Osteocyte (in vitro differentiated cells): ENCODE data around the gene ENTPD7. TPM values are rescaled to one million over a fixed set of nuclear protein-coding genes. Genes with fewer than 3 reads are reported as not detected.

Experiments used
- DNase-seq: peaks from one replicate; pipeline ENCODE4 v3.0.0; 2021; ENCODE audit warnings: mixed read lengths; ENCODE audit not compliant: unreplicated experiment; ENCODE audit errors: extremely low spot score
- H3K27ac Mint-ChIP-seq: one replicate; pipeline ENCODE4 v1.8.0; 2021; ENCODE audit warnings: mild to moderate bottlenecking, mixed read lengths; ENCODE audit not compliant: unreplicated experiment
- H3K27me3 Mint-ChIP-seq: one replicate; pipeline ENCODE4 v1.8.0; 2021; ENCODE audit warnings: mixed read lengths; ENCODE audit not compliant: unreplicated experiment
- H3K36me3 Mint-ChIP-seq: one replicate; pipeline ENCODE4 v1.8.0; 2021; ENCODE audit warnings: mixed read lengths; ENCODE audit not compliant: unreplicated experiment
- H3K4me1 Mint-ChIP-seq: one replicate; pipeline ENCODE4 v1.8.0; 2021; ENCODE audit warnings: mixed read lengths; ENCODE audit not compliant: unreplicated experiment
- H3K4me3 Mint-ChIP-seq: one replicate; pipeline ENCODE4 v1.8.0; 2021; ENCODE audit warnings: mild to moderate bottlenecking, moderate library complexity, mixed read lengths; ENCODE audit not compliant: unreplicated experiment
- H3K9me3 Mint-ChIP-seq: one replicate; pipeline ENCODE4 v1.8.0; 2021; ENCODE audit warnings: mixed read lengths; ENCODE audit not compliant: unreplicated experiment
- total RNA-seq: library from RNA; stranded (reverse); gene quantifications from 2 replicates; pipeline ENCODE4 v1.2.1, GENCODE V29; 2021
- TF ChIP-seq, protein P1 (sequence below): fragments of 200-600 bp; sonication (generic); IDR thresholded peaks from 2 replicates; pipeline ENCODE4 v1.5.0; 2021; ENCODE audit warnings: antibody characterized with exemption, mild to moderate bottlenecking, moderate library complexity

The ENTPD7 gene
- total RNA-seq, 1 donor from 2014 or later: 21.7 TPM

DNA sequence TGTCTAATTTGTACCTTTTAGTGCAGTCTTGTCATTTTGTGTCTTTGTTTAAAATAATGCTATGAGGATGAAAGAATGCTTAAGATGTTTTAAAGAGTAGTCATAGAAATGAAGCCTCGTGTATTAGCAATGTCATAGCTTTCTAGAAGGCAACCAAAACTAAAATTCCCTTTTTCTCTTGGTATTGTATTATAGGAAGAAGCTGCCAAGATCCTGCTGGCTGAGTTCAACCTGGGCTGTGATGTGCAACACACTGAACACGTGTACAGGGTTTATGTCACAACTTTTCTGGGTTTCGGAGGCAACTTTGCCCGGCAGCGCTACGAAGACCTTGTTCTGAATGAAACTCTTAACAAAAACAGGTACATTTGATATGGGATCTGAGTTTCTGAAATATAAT is 36.5 kb downstream of the ENTPD7 start:
- DNase-seq: no peak
- Mint-ChIP-seq H3K36me3 (peaks cover 57% of the 10 kb centered on the region), H3K4me1 (peaks cover 5% of the 10 kb centered on the region), H3K27me3 (no peaks in the 10 kb centered on the region), H3K27ac (no peak overlapping the region), H3K4me3 (no peak overlapping the region), H3K9me3 (no peaks in the 10 kb centered on the region)
- TF ChIP-seq, protein P1, sequence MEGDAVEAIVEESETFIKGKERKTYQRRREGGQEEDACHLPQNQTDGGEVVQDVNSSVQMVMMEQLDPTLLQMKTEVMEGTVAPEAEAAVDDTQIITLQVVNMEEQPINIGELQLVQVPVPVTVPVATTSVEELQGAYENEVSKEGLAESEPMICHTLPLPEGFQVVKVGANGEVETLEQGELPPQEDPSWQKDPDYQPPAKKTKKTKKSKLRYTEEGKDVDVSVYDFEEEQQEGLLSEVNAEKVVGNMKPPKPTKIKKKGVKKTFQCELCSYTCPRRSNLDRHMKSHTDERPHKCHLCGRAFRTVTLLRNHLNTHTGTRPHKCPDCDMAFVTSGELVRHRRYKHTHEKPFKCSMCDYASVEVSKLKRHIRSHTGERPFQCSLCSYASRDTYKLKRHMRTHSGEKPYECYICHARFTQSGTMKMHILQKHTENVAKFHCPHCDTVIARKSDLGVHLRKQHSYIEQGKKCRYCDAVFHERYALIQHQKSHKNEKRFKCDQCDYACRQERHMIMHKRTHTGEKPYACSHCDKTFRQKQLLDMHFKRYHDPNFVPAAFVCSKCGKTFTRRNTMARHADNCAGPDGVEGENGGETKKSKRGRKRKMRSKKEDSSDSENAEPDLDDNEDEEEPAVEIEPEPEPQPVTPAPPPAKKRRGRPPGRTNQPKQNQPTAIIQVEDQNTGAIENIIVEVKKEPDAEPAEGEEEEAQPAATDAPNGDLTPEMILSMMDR: no peak

- TF ChIP-seq, protein P1: no peak
- H3K9me3 Mint-ChIP-seq: no peaks in the 10 kb centered on the region
- H3K27me3 Mint-ChIP-seq: no peaks in the 10 kb centered on the region
- no peak overlapping the region for H3K27ac Mint-ChIP-seq
- H3K36me3 Mint-ChIP-seq: peaks cover 47% of the 10 kb centered on the region
- peaks cover 5% of the 10 kb centered on the region for H3K4me1 Mint-ChIP-seq
- DNase-seq: no peak
- H3K4me3 Mint-ChIP-seq: no peak overlapping the region
These were observed 39.3 kb downstream of the ENTPD7 start for GRCh38 chr10:99698504-99699080.

GRCh38 chr10:99700649-99701048 is 41.3 kb downstream of the ENTPD7 start:
- no peaks in the 10 kb centered on the region for H3K27me3 Mint-ChIP-seq
- peaks cover 53% of the 10 kb centered on the region for H3K36me3 Mint-ChIP-seq
- TF ChIP-seq, protein P1: no peak
- H3K4me1 Mint-ChIP-seq: no peaks in the 10 kb centered on the region
- H3K27ac Mint-ChIP-seq: no peak overlapping the region
- no peaks in the 10 kb centered on the region for H3K9me3 Mint-ChIP-seq
- H3K4me3 Mint-ChIP-seq: no peak overlapping the region
- DNase-seq: no peak

GRCh38 chr10:99708428-99709012 is 49.2 kb downstream of the ENTPD7 start:
- Mint-ChIP-seq H3K36me3 (peaks cover 41% of the 10 kb centered on the region), H3K27ac (no peak overlapping the region), H3K4me3 (no peak overlapping the region), H3K27me3 (no peaks in the 10 kb centered on the region), H3K9me3 (no peaks in the 10 kb centered on the region), H3K4me1 (peaks cover 11% of the 10 kb centered on the region)
- DNase-seq: no peak
- TF ChIP-seq, protein P1: no peak

GRCh38 chr10:99709480-99710229 is 50.3 kb downstream of the ENTPD7 start:
- Mint-ChIP-seq H3K27ac (peak overlapping the region; percentile 36), H3K4me3 (no peak overlapping the region), H3K36me3 (peaks cover 37% of the 10 kb centered on the region), H3K4me1 (peaks cover 11% of the 10 kb centered on the region), H3K27me3 (no peaks in the 10 kb centered on the region), H3K9me3 (no peaks in the 10 kb centered on the region)
- DNase-seq: no peak
- TF ChIP-seq, protein P1: no peak
